Measurements from ENCODE around the gene PGM5.

PGM5 gene

GRCh38 chr9:68492806-68493205, 136.4 kb downstream of the PGM5 start:
- Histone ChIP-seq H3K27me3 (ENCODE audit: control insufficient read depth, insufficient read depth, low read length) (no peaks in the 10 kb centered on the region), H3K36me3 (ENCODE audit: control insufficient read depth, insufficient read depth, low read length) (no peaks in the 10 kb centered on the region), H3K4me1 (ENCODE audit: control insufficient read depth, insufficient read depth, low read length) (no peaks in the 10 kb centered on the region), H3K9me3 (ENCODE audit: control insufficient read depth, low read length) (no peaks in the 10 kb centered on the region), H3K4me3 (ENCODE audit: low read length) (no peak overlapping the region), H3K9ac (ENCODE audit: low read length) (no peak overlapping the region)

DNA sequence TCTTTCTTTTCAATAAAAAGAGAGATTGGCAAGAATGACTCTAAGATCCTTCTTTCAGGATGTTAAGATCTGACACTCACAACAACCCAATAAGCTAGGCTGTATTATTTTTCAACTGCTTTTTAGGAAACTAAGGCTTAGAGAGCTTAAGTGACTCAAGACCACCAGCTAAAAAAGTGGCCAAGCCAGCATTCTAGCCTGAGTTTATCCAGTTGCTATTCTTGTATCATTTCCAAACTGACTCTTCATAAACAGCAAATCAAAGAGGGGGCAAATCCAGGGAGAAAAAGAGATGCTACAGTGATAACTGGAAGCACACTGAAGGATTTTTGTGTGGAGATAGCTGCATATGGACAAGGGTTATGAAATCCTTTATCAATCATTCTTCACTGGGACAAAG, 137.1 kb downstream of the PGM5 start:
- no peaks in the 10 kb centered on the region for H3K4me1 ChIP-seq (ENCODE audit: control insufficient read depth, insufficient read depth, low read length)
- no peak overlapping the region for H3K9ac ChIP-seq (ENCODE audit: low read length)
- H3K27me3 ChIP-seq (ENCODE audit: control insufficient read depth, insufficient read depth, low read length), result no peaks in the 10 kb centered on the region
- H3K4me3 ChIP-seq (ENCODE audit: low read length), result no peak overlapping the region
- H3K9me3 ChIP-seq (ENCODE audit: control insufficient read depth, low read length), result no peaks in the 10 kb centered on the region
- no peaks in the 10 kb centered on the region for H3K36me3 ChIP-seq (ENCODE audit: control insufficient read depth, insufficient read depth, low read length)

GRCh38 chr9:68493958-68494577, 137.7 kb downstream of the PGM5 start:
- Histone ChIP-seq H3K4me1 (ENCODE audit: control insufficient read depth, insufficient read depth, low read length) (no peaks in the 10 kb centered on the region), H3K27me3 (ENCODE audit: control insufficient read depth, insufficient read depth, low read length) (no peaks in the 10 kb centered on the region), H3K9me3 (ENCODE audit: control insufficient read depth, low read length) (no peaks in the 10 kb centered on the region), H3K36me3 (ENCODE audit: control insufficient read depth, insufficient read depth, low read length) (no peaks in the 10 kb centered on the region), H3K9ac (ENCODE audit: low read length) (no peak overlapping the region), H3K4me3 (ENCODE audit: low read length) (no peak overlapping the region)

- H3K4me1 ChIP-seq (ENCODE audit: control insufficient read depth, insufficient read depth, low read length), result no peaks in the 10 kb centered on the region
Measured at GRCh38 chr9:68495247-68495646, 138.8 kb downstream of the PGM5 start.

DNA sequence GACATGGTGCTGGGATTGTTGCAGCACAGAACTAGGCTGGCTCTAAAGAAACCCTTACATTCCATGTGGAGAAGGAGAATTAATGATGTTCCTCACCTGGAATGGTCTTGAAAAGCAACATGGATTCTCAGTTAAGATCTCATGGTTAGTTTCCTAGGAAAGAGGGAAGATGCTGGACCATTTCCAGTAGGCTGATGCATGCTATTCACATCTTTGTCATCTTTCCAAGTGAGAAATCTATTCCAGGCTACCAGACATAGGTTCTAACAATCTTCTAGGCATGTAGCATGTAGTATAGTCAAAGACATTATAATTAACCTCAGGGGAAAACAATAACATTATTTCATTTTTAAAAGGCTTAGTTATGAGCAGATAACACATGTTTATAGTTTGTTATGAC, 139.9 kb downstream of the PGM5 start:
- Histone ChIP-seq H3K9ac (ENCODE audit: low read length) (no peak overlapping the region), H3K9me3 (ENCODE audit: control insufficient read depth, low read length) (no peaks in the 10 kb centered on the region), H3K4me3 (ENCODE audit: low read length) (no peak overlapping the region), H3K4me1 (ENCODE audit: control insufficient read depth, insufficient read depth, low read length) (no peaks in the 10 kb centered on the region), H3K36me3 (ENCODE audit: control insufficient read depth, insufficient read depth, low read length) (no peaks in the 10 kb centered on the region), H3K27me3 (ENCODE audit: control insufficient read depth, insufficient read depth, low read length) (no peaks in the 10 kb centered on the region)

More at GRCh38 chr9:68495247-68495646, 138.8 kb downstream of the PGM5 start:
- Histone ChIP-seq H3K9me3 (ENCODE audit: control insufficient read depth, low read length) (no peaks in the 10 kb centered on the region), H3K4me3 (ENCODE audit: low read length) (no peak overlapping the region), H3K27me3 (ENCODE audit: control insufficient read depth, insufficient read depth, low read length) (no peaks in the 10 kb centered on the region), H3K9ac (ENCODE audit: low read length) (no peak overlapping the region), H3K36me3 (ENCODE audit: control insufficient read depth, insufficient read depth, low read length) (no peaks in the 10 kb centered on the region)

GRCh38 chr9:68497629-68498028, 141.2 kb downstream of the PGM5 start:
- Histone ChIP-seq H3K36me3 (ENCODE audit: control insufficient read depth, insufficient read depth, low read length) (no peaks in the 10 kb centered on the region), H3K9ac (ENCODE audit: low read length) (no peak overlapping the region), H3K4me3 (ENCODE audit: low read length) (no peak overlapping the region), H3K9me3 (ENCODE audit: control insufficient read depth, low read length) (no peaks in the 10 kb centered on the region), H3K4me1 (ENCODE audit: control insufficient read depth, insufficient read depth, low read length) (no peaks in the 10 kb centered on the region), H3K27me3 (ENCODE audit: control insufficient read depth, insufficient read depth, low read length) (no peaks in the 10 kb centered on the region)

DNA sequence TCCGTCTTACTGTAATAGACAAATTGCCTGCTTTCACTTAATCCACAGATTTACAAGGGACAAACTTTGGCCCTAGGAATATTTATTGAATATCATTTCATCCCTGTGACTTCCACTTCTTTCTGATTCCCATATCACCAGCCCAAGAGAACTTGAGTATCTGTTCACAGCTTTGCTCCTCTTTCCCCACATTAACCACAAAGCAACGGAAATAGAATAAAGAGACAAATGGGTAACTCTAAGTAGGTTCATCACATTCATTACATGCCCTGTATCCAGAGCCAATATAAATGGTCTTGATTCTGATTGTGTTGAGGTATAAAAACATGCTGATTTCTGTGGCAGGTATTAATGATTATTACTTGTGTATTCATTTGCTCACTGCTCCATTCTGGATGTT, 142.4 kb downstream of the PGM5 start:
- H3K9ac ChIP-seq (ENCODE audit: low read length), result no peak overlapping the region
- no peaks in the 10 kb centered on the region for H3K36me3 ChIP-seq (ENCODE audit: control insufficient read depth, insufficient read depth, low read length)
- no peak overlapping the region for H3K4me3 ChIP-seq (ENCODE audit: low read length)
- no peaks in the 10 kb centered on the region for H3K9me3 ChIP-seq (ENCODE audit: control insufficient read depth, low read length)
- no peaks in the 10 kb centered on the region for H3K27me3 ChIP-seq (ENCODE audit: control insufficient read depth, insufficient read depth, low read length)
- H3K4me1 ChIP-seq (ENCODE audit: control insufficient read depth, insufficient read depth, low read length), result no peaks in the 10 kb centered on the region

DNA sequence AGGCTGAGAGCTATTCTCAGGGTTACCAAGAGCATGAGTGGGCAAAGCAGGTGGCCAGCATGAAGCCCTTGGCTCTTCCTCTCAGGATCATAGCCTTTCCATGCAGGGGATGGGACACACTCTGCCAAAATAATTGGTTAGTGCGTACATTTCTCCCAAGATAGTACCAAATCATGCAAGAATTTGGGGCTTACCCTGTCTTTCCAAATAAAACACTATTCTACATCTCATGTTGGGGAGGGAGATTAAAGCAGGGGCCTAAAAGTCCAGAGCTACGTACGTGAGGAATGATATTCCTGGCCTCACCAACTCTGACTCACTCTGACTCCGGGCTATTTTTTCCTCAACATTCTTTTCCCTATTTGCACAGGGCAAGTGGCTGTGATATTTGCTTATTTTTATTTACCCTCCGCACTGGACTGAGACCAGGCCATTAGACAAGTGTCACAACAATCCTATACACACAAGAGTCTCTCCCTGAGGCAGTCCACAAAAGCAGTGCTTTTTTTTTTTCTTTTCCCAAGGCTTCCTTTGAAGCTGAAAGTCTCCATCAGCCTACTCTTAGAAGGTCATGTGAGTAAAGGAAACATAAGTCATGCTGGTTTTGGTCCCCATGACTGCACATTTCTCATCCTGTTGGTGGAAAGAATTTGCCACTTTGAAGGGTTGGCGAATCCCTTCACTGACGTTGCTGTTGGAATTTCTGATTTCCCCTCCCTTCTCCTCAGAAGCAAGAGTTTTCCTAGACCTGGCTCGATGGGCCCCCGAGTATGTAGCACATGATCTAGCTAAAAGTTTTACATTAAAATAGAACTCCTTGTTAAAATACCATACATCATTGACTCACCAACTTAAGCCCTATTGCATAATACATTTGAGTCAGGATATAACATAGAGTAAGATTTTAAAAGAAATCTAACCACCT, 144.3 kb downstream of the PGM5 start:
- H3K9me3 ChIP-seq (ENCODE audit: control insufficient read depth, low read length), result no peaks in the 10 kb centered on the region
- no peak overlapping the region for H3K4me3 ChIP-seq (ENCODE audit: low read length)
- no peaks in the 10 kb centered on the region for H3K27me3 ChIP-seq (ENCODE audit: control insufficient read depth, insufficient read depth, low read length)
- H3K9ac ChIP-seq (ENCODE audit: low read length), result no peak overlapping the region
- peaks cover 4% of the 10 kb centered on the region for H3K4me1 ChIP-seq (ENCODE audit: control insufficient read depth, insufficient read depth, low read length)
- H3K36me3 ChIP-seq (ENCODE audit: control insufficient read depth, insufficient read depth, low read length), result no peaks in the 10 kb centered on the region

DNA sequence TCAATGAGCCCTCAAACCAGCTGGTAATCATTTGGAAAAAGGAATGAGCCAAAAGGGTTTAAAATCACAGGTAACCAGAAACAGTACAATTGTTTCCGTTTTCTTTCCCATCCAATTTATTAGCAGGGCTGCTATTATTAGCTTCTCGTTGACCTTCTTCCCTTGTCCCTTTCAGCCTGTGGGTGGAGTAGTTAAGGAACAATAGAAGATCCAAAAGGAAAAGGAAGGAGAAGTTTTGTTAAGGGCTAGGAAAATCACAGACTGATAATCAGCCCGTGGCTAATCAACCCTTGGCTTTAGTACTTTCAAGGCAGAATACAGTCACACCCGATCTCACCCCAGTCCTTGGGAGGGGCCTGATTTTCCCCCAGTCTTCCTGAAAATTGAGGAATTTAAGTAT, 145.9 kb downstream of the PGM5 start:
- Histone ChIP-seq H3K27me3 (ENCODE audit: control insufficient read depth, insufficient read depth, low read length) (no peaks in the 10 kb centered on the region), H3K4me1 (ENCODE audit: control insufficient read depth, insufficient read depth, low read length) (peaks cover 11% of the 10 kb centered on the region), H3K36me3 (ENCODE audit: control insufficient read depth, insufficient read depth, low read length) (no peaks in the 10 kb centered on the region), H3K9ac (ENCODE audit: low read length) (no peak overlapping the region), H3K9me3 (ENCODE audit: control insufficient read depth, low read length) (no peaks in the 10 kb centered on the region), H3K4me3 (ENCODE audit: low read length) (no peak overlapping the region)

DNA sequence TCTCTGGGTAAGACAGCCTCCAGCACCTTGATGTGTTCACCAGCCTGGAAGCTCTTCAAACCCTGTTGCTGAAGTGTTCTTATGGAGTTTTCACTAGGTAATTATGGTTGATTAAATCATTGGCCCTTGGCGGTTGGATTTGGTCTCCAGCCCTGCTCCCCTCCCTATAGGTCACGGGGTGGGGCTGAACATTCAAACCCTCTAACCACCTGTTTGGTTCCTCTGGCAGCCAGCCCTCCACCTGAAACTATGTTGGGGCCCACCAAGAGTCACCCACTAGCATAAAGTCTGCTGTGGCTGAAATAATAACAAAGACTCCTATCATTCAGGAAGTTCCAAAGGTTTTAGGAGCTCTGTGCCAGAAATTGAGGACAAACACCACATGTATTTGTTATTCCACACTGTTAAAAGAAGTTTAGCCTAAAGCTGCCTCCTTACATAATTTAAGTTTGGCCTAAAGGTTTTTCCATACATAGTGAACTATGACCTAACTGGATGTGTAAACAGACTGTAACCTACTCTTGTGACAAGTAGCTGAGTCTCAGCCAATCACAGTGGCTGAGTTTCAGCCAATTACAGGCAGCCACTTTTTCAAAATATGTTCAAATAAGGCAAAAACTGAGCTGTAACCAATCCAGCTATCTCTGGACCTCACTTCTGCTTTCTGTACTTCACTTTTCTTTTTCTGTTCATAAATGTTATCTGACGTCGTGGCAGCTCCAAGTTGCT, 149.4 kb downstream of the PGM5 start:
- H3K9ac ChIP-seq (ENCODE audit: low read length), result no peak overlapping the region
- no peaks in the 10 kb centered on the region for H3K27me3 ChIP-seq (ENCODE audit: control insufficient read depth, insufficient read depth, low read length)
- H3K9me3 ChIP-seq (ENCODE audit: control insufficient read depth, low read length), result no peaks in the 10 kb centered on the region
- no peaks in the 10 kb centered on the region for H3K36me3 ChIP-seq (ENCODE audit: control insufficient read depth, insufficient read depth, low read length)
- H3K4me3 ChIP-seq (ENCODE audit: low read length), result no peak overlapping the region
- peaks cover 11% of the 10 kb centered on the region for H3K4me1 ChIP-seq (ENCODE audit: control insufficient read depth, insufficient read depth, low read length)

- H3K4me1 ChIP-seq (ENCODE audit: control insufficient read depth, insufficient read depth, low read length), result peaks cover 11% of the 10 kb centered on the region
- H3K36me3 ChIP-seq (ENCODE audit: control insufficient read depth, insufficient read depth, low read length), result no peaks in the 10 kb centered on the region
- no peaks in the 10 kb centered on the region for H3K27me3 ChIP-seq (ENCODE audit: control insufficient read depth, insufficient read depth, low read length)
- no peak overlapping the region for H3K9ac ChIP-seq (ENCODE audit: low read length)
- H3K9me3 ChIP-seq (ENCODE audit: control insufficient read depth, low read length), result no peaks in the 10 kb centered on the region
- no peak overlapping the region for H3K4me3 ChIP-seq (ENCODE audit: low read length)
Measured at GRCh38 chr9:68506551-68506950, 150.1 kb downstream of the PGM5 start.

Measured in mucosa of stomach (tissue), 1 donor.